Measurements from ENCODE around the gene CDX2. TPM values are rescaled to one million over a fixed set of nuclear protein-coding genes. Genes with fewer than 3 reads are reported as not detected.

CDX2 gene
- total and polyA plus RNA-seq, 2 donors (not counting 1 experiment from before 2014, with no cell fraction given), result not detected

DNA sequence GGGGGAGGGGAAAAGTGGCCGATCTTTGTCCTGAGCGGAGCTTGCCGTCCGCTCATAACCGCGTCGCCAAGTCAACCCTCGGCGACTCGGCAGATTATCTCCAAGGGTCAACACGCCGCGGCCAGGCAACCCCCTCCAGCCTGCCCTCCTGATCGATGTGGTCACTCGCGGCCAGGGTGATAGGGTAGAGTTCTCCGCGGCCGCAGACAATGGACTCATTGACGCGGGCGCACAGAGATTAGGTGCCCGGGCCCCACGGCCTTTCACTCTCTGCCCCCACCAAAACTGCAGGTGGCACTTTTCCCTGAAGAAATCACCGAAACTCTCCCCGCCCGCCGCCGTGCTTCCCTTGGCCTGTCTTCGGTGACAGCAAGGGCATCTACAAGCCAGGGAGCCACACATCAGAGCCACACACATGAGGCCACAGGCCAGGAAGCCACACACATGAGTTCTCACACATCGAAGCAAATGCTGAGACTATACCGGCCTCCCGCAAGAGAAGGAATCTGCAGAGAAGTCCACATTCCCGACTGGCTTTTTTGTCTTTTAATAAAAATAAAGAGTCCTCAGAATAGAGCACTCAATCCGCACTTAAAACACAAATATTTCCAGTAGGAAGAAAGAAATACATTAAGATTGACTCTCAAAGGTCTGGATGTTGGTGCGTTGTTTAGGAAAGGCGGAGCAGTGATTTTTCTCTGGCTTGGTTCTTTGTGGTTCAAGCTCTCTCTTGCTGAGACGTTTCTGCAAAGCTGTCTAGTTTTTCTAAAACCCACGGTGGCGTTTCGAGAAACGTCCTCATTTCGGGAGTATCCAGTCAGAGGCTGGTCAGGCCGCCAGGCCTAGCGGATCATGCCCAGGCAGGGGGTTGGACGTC is 50.8 kb downstream of the CDX2 start:
- peak overlapping the region; percentile 59 for H3K4me3 Mint-ChIP-seq
- Histone ChIP-seq H4K20me1 (ENCODE audit: control insufficient read depth, insufficient read depth, low read length, poor library complexity, severe bottlenecking) (no peaks in the 10 kb centered on the region), H3K4me1 (ENCODE audit: control insufficient read depth in 2 of 2, insufficient read depth in 2 of 2, low read length in 2 of 2) (peaks cover 54 to 62% of the 10 kb centered on the region in 2 donors), H3K9ac (ENCODE audit: low read length) (no peak overlapping the region), H3K4me3 (ENCODE audit: control extremely low read depth in 1 of 5, extremely low read depth in 1 of 5, insufficient read depth in 1 of 5, low read depth in 2 of 5, low read length in 4 of 5) (no peak overlapping the region), H2AFZ (ENCODE audit: insufficient read depth, low read depth, low read length, poor library complexity, severe bottlenecking) (no peak overlapping the region), H3K79me2 (ENCODE audit: control insufficient read depth, insufficient read depth, low read length) (no peaks in the 10 kb centered on the region), H3K9me3 (ENCODE audit: control extremely low read depth in 1 of 3, control insufficient read depth in 2 of 3, insufficient read depth in 1 of 3, low read length in 2 of 3) (peaks cover 0 to 67% (median 23%) of the 10 kb centered on the region in 3 donors), H3K27ac (ENCODE audit: low read length in 2 of 2) (no peak overlapping the region), H3K4me2 (replicated peaks; ENCODE audit: low read depth, low read length, poor library complexity, severe bottlenecking) (peak overlapping the region; percentile 46), H3K27me3 (replicated peaks in 1 of 4; ENCODE audit: control extremely low read depth in 1 of 4, control insufficient read depth in 3 of 4, insufficient read depth in 4 of 4, low read length in 3 of 4) (peaks cover 0 to 89% (median 71%) of the 10 kb centered on the region in 4 experiments), H3K36me3 (replicated peaks in 1 of 2; ENCODE audit: control extremely low read depth in 1 of 2, control insufficient read depth in 1 of 2, extremely low read depth in 1 of 2, insufficient read depth in 2 of 2, low read length in 1 of 2) (no peaks in the 10 kb centered on the region)
- CTCF ChIA-PET, result no interaction called here
- peaks cover 4% of the 10 kb centered on the region for H3K9me3 Mint-ChIP-seq (ENCODE audit: insufficient read depth)
- H3K4me1 Mint-ChIP-seq, result peaks cover 33% of the 10 kb centered on the region
- POLR2A ChIA-PET, result no interaction called here
- peak overlapping the region; percentile 56 for H3K27ac Mint-ChIP-seq
- H3K27me3 Mint-ChIP-seq, result peaks cover 67% of the 10 kb centered on the region
- TF ChIP-seq EZH2 (IDR thresholded peaks at IDR 0.05; ENCODE audit: borderline replicate concordance, insufficient read depth, low read depth, low read length, poor library complexity, severe bottlenecking), result peak; percentile 59
- TF ChIP-seq, protein P1, sequence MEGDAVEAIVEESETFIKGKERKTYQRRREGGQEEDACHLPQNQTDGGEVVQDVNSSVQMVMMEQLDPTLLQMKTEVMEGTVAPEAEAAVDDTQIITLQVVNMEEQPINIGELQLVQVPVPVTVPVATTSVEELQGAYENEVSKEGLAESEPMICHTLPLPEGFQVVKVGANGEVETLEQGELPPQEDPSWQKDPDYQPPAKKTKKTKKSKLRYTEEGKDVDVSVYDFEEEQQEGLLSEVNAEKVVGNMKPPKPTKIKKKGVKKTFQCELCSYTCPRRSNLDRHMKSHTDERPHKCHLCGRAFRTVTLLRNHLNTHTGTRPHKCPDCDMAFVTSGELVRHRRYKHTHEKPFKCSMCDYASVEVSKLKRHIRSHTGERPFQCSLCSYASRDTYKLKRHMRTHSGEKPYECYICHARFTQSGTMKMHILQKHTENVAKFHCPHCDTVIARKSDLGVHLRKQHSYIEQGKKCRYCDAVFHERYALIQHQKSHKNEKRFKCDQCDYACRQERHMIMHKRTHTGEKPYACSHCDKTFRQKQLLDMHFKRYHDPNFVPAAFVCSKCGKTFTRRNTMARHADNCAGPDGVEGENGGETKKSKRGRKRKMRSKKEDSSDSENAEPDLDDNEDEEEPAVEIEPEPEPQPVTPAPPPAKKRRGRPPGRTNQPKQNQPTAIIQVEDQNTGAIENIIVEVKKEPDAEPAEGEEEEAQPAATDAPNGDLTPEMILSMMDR (IDR thresholded peaks at IDR 0.05), result no peak
- 18% methylated on average over 41 of the region's 46 CpGs for WGBS (ENCODE audit: insufficient coverage)
- no peak for ATAC-seq (ENCODE audit: low read depth)
- intact Hi-C loops (cut with micrococcal nuclease), result loop anchor here (10.0 kb wide), 1 partner anchor 83 kb away; no protein-coding TSS in a partner anchor
- peak; percentile 44 for DNase-seq

Data from B cell (primary cell).